Activated CD8-positive, alpha-beta T cell treated with anti-CD3 and anti-CD28 coated beads for 36 hours (primary cell): Measurements from ENCODE around the gene TLX3. TPM values are rescaled to one million over a fixed set of nuclear protein-coding genes. Genes with fewer than 3 reads are reported as not detected.

Experiments
- ATAC-seq: fragments of 200-7000 bp; cut with Tn5 transposase; one replicate; pipeline ENCODE4 v1.10.0; 2021; ENCODE audit warnings: mild to moderate bottlenecking, moderate library complexity
- CTCF ChIA-PET: fragments of 350-600 bp; sonication (Branson Sonifier 250); formaldehyde crosslinking; loops from one replicate; lab custom pipeline; 2021; ENCODE audit warnings: antibody characterized with exemption; lab: Charles Lee
- POLR2A ChIA-PET: fragments of 350-600 bp; sonication (Branson Sonifier 250); formaldehyde crosslinking; loops from one replicate; lab custom pipeline; 2021; ENCODE audit warnings: antibody characterized with exemption; lab: Charles Lee
- DNase-seq: peaks from one replicate; pipeline ENCODE4 v3.0.0-alpha.2; 2020
- H3K27ac Mint-ChIP-seq: one replicate; pipeline ENCODE4 v1.8.0; 2021; ENCODE audit warnings: mild to moderate bottlenecking, mixed read lengths
- H3K27me3 Mint-ChIP-seq: one replicate; pipeline ENCODE4 v1.8.0; 2021; ENCODE audit warnings: mixed read lengths
- H3K36me3 Mint-ChIP-seq: one replicate; pipeline ENCODE4 v1.8.0; 2021; ENCODE audit warnings: low read depth, mixed read lengths
- H3K4me1 Mint-ChIP-seq: one replicate; pipeline ENCODE4 v1.8.0; 2021; ENCODE audit warnings: low read depth, mixed read lengths
- H3K4me3 Mint-ChIP-seq: one replicate; pipeline ENCODE4 v1.8.0; 2021; ENCODE audit warnings: mild to moderate bottlenecking, moderate library complexity, mixed read lengths
- H3K9me3 Mint-ChIP-seq: one replicate; pipeline ENCODE4 v1.8.0; 2021; ENCODE audit warnings: mixed read lengths
- CTCF ChIP-seq: fragments of 200-600 bp; IDR thresholded peaks from one replicate; pipeline ENCODE4 v1.8.0; 2022; ENCODE audit warnings: antibody characterized with exemption, mild to moderate bottlenecking
- intact Hi-C: fragments of 100-400 bp; cut with micrococcal nuclease; formaldehyde crosslinking; loops from one replicate; pipeline ENCODE4 v1.10.0; 2022
- total RNA-seq, 2 experiments: library from RNA; stranded (reverse); gene quantifications; one replicate each; pipeline ENCODE4 v1.2.3, GENCODE V29; 2021

TLX3 gene
- total RNA-seq, 2 experiments from 2014 or later: not detected

- CTCF ChIA-PET: interaction anchor here (1.6 kb wide), 1 partner anchor 18 kb away, joined by 8 read pairs; no protein-coding TSS in a partner anchor
- peaks cover 33% of the 10 kb centered on the region for H3K27me3 Mint-ChIP-seq
These were observed 15.0 kb downstream of the TLX3 start for GRCh38 chr5:171323806-171324632.

GRCh38 chr5:171330021-171330420, 21.0 kb downstream of the TLX3 start:
- Mint-ChIP-seq H3K4me3 (no peak overlapping the region), H3K27me3 (peaks cover 13% of the 10 kb centered on the region), H3K4me1 (no peaks in the 10 kb centered on the region), H3K9me3 (no peaks in the 10 kb centered on the region), H3K36me3 (no peaks in the 10 kb centered on the region), H3K27ac (no peak overlapping the region)
- no peak for TF ChIP-seq CTCF
- ATAC-seq (no peak), DNase-seq (no peak)
- POLR2A ChIA-PET: no interaction called here
- intact Hi-C loops: loop anchor here (10.0 kb wide), 1 partner anchor 585 kb away; no protein-coding TSS in a partner anchor
- CTCF ChIA-PET: interaction anchor here (0.7 kb wide), 1 partner anchor 123 kb away, joined by 4 read pairs; no protein-coding TSS in a partner anchor

More at GRCh38 chr5:171323806-171324632, 15.0 kb downstream of the TLX3 start:
- Mint-ChIP-seq H3K36me3 (no peaks in the 10 kb centered on the region), H3K4me1 (no peaks in the 10 kb centered on the region), H3K4me3 (no peak overlapping the region), H3K27ac (no peak overlapping the region), H3K9me3 (no peaks in the 10 kb centered on the region)
- POLR2A ChIA-PET: no interaction called here
- intact Hi-C loops: no loop called here
- no peak for TF ChIP-seq CTCF
- DNase-seq (no peak), ATAC-seq (no peak)

DNA sequence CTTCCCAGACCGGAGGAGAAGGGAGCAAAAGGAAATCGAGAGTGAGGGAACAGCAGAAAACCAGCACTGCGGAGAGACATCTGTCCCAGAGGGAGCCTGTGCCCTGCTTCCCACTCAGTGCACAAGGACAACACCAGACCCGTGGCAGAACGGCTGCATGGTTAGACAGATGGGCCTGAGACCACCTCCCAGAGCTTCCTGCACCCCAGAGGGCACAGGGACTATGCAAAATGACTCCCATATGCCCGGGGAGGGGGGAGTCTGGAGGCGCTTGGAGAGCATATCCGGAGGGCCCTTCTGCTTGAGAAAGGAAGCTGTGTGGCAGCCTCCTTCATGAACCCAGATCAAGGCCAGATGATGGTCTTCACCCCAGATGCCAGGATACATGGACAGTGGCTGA, 26.6 kb downstream of the TLX3 start:
- CTCF ChIA-PET: interaction anchor here (1.1 to 2.5 kb wide), 3 partner anchors 41 to 128 kb away, joined by 3 to 9 read pairs (median 6); no protein-coding TSS in a partner anchor
- intact Hi-C loops: loop anchor here (10.0 kb wide), 1 partner anchor 591 kb away; no protein-coding TSS in a partner anchor
- DNase-seq (no peak), ATAC-seq (no peak)
- POLR2A ChIA-PET: no interaction called here
- Mint-ChIP-seq H3K9me3 (no peaks in the 10 kb centered on the region), H3K27me3 (peaks cover 32% of the 10 kb centered on the region), H3K4me1 (peaks cover 10% of the 10 kb centered on the region), H3K27ac (no peak overlapping the region), H3K4me3 (no peak overlapping the region), H3K36me3 (no peaks in the 10 kb centered on the region)
- TF ChIP-seq CTCF: no peak

DNA sequence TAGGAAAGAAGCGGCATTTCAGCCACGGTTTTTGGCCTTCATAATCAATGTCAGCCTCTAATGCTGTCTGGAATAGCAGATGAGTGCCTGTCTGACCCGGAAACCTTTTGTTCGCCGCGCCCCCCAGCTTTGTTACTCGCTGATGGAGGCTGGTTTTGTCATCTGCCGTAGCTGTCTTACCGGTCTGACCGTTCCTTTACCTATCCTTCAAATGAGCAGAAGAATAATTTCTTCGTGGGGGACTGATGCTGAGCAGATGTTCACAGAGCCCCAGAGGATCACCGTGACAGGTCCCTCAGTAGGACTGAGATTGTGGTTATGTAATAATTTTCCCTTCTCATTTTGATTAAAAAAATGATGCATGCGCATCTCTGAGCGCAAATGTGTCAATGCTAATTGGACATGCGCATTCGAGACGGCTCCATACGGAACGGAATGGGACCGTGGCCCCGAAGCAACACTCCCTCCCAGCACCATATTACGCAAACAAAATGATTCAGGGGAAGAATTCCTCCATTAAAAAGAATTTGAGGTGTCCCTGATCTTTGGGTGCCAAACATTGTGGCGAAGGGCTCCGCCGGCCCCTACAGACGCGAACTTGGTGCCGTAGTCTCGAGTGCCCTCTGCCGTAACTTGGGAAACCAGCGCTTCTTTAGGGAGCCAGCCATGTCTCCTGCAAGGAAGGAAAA, 27.6 kb downstream of the TLX3 start:
- H3K36me3 Mint-ChIP-seq: no peaks in the 10 kb centered on the region
- ChIA-PET POLR2A (no interaction called here), CTCF (interaction anchor here (0.9 to 1.5 kb wide), 3 partner anchors 129 to 133 kb away, joined by 3 to 11 read pairs (median 6); no protein-coding TSS in a partner anchor)
- peak; percentile 36 for TF ChIP-seq CTCF
- ATAC-seq (peak; percentile 65), DNase-seq (peak; percentile 51)
- no peaks in the 10 kb centered on the region for H3K9me3 Mint-ChIP-seq
- H3K4me3 Mint-ChIP-seq: peak overlapping the region; percentile 55
- H3K27ac Mint-ChIP-seq: no peak overlapping the region
- peaks cover 10% of the 10 kb centered on the region for H3K4me1 Mint-ChIP-seq
- intact Hi-C loops: loop anchor here (1.0 to 10.0 kb wide), 2 partner anchors 129 to 592 kb away; no protein-coding TSS in a partner anchor
- peaks cover 32% of the 10 kb centered on the region for H3K27me3 Mint-ChIP-seq
